HG03520 (cell line): ENCODE measurements around the gene MKX.

Experiments used
- ATAC-seq: cut with Tn5 transposase; IDR thresholded peaks from one replicate; pipeline ENCODE4 v1.9.1; 2021; ENCODE audit warnings: mild to moderate bottlenecking, moderate library complexity; ENCODE audit not compliant: unreplicated experiment

MKX gene

DNA sequence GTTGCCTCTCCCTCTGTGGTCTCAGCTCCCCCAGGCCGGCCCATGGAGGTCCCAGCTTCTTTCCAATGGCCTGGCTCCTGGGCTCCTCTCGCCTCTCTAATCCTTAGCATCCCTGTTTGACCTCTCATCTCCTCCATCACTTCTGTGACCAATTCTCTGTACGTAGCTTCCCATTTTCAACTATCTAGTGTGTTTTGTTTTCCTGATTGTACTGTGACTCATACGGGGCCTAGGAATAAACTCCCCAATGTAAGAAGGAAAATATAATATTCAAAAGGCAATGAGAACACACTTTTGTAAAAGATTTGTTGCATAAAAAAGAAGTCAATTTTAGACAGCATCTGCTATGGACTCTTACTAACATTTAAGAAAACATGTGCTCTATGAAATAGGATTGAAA is 90.3 kb downstream of the MKX start:
- no peak for ATAC-seq

- no peak for ATAC-seq
Observed at GRCh38 chr10:27654284-27654683, 91.3 kb downstream of the MKX start.

DNA sequence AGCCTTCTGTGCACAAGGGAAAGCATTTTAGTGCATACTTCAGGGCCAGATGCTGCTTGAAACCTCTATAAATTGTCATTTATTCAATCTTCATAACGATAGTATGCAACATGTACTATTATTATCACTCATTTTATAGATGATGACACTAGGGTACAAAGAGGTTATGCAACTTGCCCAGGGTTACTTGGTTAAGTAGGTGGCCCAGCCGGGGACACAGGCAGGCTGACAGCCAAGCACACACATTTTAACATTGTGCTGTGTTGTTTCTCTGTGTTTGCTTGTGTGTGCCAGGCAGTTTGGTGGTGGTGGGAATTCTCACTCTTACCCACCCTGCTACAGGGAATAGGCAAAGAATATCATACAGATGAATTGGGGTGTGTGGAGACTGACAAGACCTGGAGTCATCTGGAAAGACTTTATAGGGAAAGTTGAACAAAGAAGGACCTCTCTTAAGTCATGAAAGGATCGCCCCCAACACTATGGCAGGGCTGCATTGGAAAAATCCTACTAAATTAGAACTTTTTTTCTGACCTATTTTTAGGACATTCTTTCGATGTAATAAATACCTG is 98.9 kb downstream of the MKX start:
- ATAC-seq: no peak

DNA sequence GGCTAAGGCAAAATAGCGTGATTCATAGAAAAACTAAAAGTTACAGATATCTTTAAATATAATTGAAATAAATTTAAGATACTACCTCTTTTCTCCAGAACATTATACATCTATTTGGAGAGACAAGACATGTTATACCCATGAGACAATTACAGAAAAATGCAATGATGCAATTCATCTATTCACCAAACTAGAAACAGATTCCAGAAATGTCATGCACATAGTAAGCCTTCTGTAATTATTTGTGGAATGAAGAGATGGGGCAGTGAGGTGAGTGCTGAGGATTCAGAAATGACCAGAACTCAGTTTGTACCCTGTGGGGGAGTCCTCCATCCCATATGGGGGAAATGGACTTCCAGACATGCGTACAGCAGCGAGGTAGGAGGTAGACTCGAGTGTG is 99.4 kb downstream of the MKX start:
- no peak for ATAC-seq

DNA sequence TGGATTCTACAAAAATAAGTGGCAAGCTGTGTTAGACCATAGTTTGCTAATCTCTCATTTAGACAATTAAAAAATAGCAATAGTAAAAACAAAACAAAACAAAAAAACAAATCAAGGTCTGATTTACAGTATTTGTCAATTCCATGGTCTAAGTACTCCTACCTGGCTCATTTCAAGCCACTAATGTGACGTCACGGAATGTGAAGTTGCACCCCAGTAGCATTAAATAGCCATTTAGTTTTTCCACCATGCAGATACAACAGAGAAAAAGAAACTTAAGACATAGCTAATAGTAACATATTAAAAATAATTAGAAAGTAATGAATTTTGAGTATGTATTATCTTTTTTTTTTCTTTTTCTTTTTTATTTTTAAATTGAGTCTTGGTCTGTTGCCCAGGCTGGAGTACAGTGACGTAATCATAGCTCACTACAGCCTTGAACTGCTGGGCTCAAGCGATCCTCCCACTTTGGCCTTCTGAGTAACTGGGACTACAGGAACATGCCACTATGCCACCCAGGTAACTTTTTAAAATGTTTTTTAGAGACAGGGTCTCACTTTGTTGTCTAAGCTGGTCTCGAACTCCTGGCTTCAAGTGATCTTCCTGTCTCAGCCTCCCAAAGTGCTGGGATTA is 101.2 kb downstream of the MKX start:
- no peak for ATAC-seq

DNA sequence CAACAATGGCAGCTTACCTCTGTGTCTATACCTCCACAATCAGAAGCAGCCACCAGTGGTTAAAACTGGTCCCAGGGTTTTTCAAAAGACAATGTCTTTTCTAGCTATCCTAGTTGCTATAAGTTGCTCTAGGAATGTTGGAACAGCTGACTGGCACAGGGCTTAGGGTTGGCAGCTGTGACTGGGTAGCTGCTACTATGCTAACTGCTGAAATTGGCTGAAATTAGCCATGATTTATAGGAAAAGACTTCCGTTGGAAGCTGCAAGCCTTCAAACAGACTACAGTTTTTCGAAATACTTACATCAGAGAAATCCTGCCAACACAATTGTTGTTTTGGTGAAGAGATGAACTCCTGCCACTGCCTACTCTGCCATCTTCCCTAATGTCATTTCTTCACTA is 102.3 kb downstream of the MKX start:
- no peak for ATAC-seq

- no peak for ATAC-seq
Observed at GRCh38 chr10:27642023-27642589, 103.5 kb downstream of the MKX start.

DNA sequence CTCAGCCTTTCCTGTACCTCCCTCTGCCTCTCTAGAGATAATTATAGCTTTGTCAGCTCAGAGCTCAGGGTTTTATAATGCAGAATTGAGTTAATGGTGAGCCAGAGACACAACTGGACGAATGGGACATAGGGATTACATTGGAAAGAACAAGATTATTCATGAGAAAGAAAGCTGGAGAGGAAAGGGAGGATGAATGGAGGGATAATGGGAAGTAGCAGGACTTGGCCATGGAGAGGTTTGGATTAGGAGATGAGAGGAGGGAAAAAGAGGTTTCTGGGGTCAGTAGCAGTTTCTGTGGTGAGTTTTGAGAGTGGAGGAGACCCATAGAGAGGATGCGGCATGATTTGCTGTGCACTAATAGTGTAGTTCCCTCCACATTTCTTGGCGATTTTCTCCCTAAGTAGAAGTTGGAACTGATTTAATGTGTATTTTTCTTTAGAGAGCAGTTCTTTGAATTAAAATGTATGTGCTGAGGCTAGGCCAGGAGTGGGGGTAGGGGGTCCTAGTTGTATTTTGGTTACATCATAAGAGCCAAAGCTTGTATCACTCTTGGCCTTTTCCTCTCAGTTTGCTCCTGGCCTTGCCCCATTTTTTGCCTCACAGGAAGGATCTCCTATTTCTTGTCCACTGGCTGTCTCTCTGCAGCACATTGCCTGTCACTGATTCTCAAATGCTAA is 107.4 kb downstream of the MKX start:
- ATAC-seq: no peak

- no peak for ATAC-seq
Observed at GRCh38 chr10:27637601-27638000, 108.0 kb downstream of the MKX start.

DNA sequence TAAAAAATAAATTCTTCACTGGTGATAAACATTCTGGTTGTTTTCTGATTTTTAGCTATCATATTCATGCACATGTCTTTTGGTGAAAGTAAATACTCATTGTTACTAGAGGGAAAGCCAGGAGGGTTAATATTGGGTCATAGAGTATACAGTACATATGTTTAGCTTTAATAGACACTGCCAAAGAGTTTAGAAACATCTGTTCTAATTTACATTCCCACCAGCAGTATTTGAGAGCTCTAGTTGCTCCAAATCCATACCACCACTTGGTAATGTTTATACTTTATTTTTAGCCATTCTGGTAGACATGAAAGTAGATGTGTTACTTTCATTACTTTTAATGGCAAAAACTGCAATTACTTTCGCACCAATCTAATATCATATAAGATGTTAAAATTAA is 108.8 kb downstream of the MKX start:
- no peak for ATAC-seq

DNA sequence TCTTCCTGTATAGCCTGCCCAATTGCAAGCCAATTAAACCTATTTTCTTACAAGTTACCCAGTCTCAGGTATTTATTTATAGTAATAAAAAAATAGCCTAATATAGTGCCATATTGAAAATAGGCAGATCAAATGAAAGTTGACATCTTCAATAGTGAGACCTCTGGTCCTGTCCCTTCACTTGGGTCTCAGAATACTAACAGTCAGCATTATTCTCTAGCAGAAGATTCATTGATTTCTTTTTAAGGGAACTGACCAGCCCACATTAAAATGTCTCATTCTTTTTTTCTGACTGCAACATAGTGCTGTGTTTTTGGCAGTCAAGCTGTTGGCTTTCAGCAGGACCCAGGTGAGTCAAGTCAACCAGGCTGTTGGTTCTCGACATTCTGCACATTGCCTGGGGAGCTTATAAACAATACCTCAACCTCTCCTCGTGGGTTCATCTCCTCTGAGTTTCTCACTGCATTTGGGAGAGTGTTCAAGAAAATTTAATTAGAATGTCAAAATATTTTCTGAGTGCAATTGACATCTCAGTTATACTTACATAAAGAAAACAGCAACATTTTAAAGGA is 109.8 kb downstream of the MKX start:
- no peak for ATAC-seq

DNA sequence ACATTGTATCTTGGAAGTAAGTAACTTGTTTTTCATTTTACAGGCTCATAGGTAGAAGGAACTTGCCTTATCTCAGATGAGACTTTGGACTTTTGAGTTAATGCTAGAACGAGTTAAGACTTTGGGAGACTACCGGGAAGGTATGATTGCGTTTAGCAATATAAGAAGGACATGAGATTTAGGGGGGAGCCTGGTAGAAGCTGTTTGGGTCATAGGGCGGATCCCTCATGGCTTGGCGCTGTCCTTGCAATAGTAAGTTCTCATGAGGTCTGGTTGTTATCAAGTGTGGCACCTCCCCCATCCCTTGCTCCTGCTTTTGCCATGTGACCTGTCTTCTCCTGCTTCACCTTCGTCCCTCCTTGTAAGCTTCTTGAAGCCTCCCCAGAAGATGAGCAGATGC is 110.3 kb downstream of the MKX start:
- no peak for ATAC-seq

DNA sequence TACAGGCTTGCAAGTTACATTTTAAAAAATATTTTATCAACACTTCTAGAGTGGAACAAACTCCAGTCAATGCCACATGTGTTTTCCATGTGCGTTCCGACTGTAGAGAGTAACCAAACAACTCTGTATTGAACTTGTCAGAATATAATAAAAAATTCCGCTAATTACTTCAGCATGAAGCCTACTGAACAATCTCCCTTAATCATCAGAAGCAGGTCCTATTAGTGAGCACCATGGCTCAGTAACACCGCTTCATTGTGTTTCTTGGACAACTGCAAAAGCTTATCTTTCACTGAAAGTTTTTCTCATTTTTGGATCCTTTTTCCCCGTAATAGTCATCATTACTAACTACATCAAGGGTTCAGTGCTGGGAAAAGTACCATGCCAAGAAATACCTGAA is 117.0 kb downstream of the MKX start:
- no peak for ATAC-seq

- no peak for ATAC-seq
Observed at GRCh38 chr10:27626890-27627289, 118.7 kb downstream of the MKX start.

GRCh38 chr10:27625452-27626211 is 120.0 kb downstream of the MKX start:
- no peak for ATAC-seq

GRCh38 chr10:27624941-27625340 is 120.7 kb downstream of the MKX start:
- ATAC-seq: no peak
